Activated gamma-delta T cell treated with anti-CD3 and anti-CD28 coated beads, Interleukin-2, amount 50 U/mL, for 16 hours (primary cell): Measurements from ENCODE around the gene DNAAF9.

Source experiments
- DNase-seq: peaks from one replicate; pipeline ENCODE4 v3.0.0-alpha.2; 2020; ENCODE audit warnings: low read depth

The DNAAF9 gene

GRCh38 chr20:3410464-3410863, 3.0 kb upstream of the DNAAF9 start:
- DNase-seq = no peak

- no peak for DNase-seq
Measured at GRCh38 chr20:3409417-3409816, 1.9 kb upstream of the DNAAF9 start.

- peak; percentile 48 for DNase-seq
Measured at GRCh38 chr20:3407771-3408637, 535 bp upstream of the DNAAF9 start.

GRCh38 chr20:3406481-3407039, 909 bp downstream of the DNAAF9 start:
- no peak for DNase-seq

- DNase-seq = no peak
Measured at GRCh38 chr20:3405696-3406358, 1.6 kb downstream of the DNAAF9 start.

GRCh38 chr20:3405139-3405538, 2.3 kb downstream of the DNAAF9 start:
- DNase-seq = no peak

- DNase-seq = no peak
Measured at GRCh38 chr20:3404402-3404801, 3.1 kb downstream of the DNAAF9 start.

- no peak for DNase-seq
Measured at GRCh38 chr20:3403741-3404140, 3.7 kb downstream of the DNAAF9 start.

- DNase-seq = no peak
Measured at GRCh38 chr20:3402453-3402852, 5.0 kb downstream of the DNAAF9 start.

- DNase-seq = no peak
Measured at GRCh38 chr20:3400260-3401155, 7.0 kb downstream of the DNAAF9 start.

GRCh38 chr20:3398681-3399252, 8.7 kb downstream of the DNAAF9 start:
- no peak for DNase-seq

GRCh38 chr20:3396492-3396891, 11.0 kb downstream of the DNAAF9 start:
- DNase-seq = no peak

- no peak for DNase-seq
Measured at GRCh38 chr20:3392756-3393155, 14.7 kb downstream of the DNAAF9 start.

GRCh38 chr20:3390759-3391425, 16.6 kb downstream of the DNAAF9 start:
- DNase-seq = no peak

- DNase-seq = no peak
Measured at GRCh38 chr20:3383878-3384495, 23.5 kb downstream of the DNAAF9 start.

GRCh38 chr20:3382836-3383235, 24.6 kb downstream of the DNAAF9 start:
- no peak for DNase-seq

- DNase-seq = no peak
Measured at GRCh38 chr20:3380228-3381070, 27.0 kb downstream of the DNAAF9 start.

- no peak for DNase-seq
Measured at GRCh38 chr20:3378138-3378537, 29.3 kb downstream of the DNAAF9 start.

GRCh38 chr20:3377644-3378043, 29.8 kb downstream of the DNAAF9 start:
- DNase-seq = no peak

- DNase-seq = no peak
Measured at GRCh38 chr20:3374296-3374695, 33.2 kb downstream of the DNAAF9 start.
